ENCODE measurements around the gene ARHGAP27.

GRCh38 chr17:45389354-45389753 lies 43.3 kb downstream of the ARHGAP27 start:
- no peak for TF ChIP-seq FOXK1 (CRISPR knock-in tag; IDR thresholded peaks at IDR 0.05; ENCODE audit: borderline replicate concordance)
- no peak for TF ChIP-seq CTCF (IDR thresholded peaks at IDR 0.05 in 2 of 3, conservative IDR thresholded peaks at IDR 0.05 in 1 of 3; ENCODE audit: insufficient read depth in 2 of 3, low read depth in 1 of 3, low read length in 3 of 3)
- no peak for TF ChIP-seq PRDM10 (IDR thresholded peaks at IDR 0.05; ENCODE audit: partially characterized antibody)
- TF ChIP-seq E2F4 (CRISPR knock-in tag; IDR thresholded peaks at IDR 0.05; ENCODE audit: low read depth): no peak
